Esophagus mucosa (tissue), 1 donor: ENCODE measurements around the gene PARP9. TPM values are rescaled to one million over a fixed set of nuclear protein-coding genes. Genes with fewer than 3 reads are reported as not detected.
A peak's percentile ranks its signal among the peaks of the same experiment; 100 is the strongest.
"Not testable (repeated sequence)": the region's sequence is repeated elsewhere in the genome, so short reads cannot be mapped to it uniquely, and the experiment has no call there.

Experiments used
- ATAC-seq: fragments of 200-7000 bp; cut with Tn5 transposase; one replicate; pipeline ENCODE4 v1.9.1; 2020
- total RNA-seq: library from RNA; stranded (reverse); gene quantifications from one replicate; pipeline ENCODE4 v1.2.4, GENCODE V29; 2023
- donor health status: DM: yes; HTN: yes; CAD: no.

The PARP9 gene
- total RNA-seq, 1 donor from 2014 or later, result 27.5 TPM

GRCh38 chr3:122572940-122573412 lies 8.9 kb upstream of the PARP9 start:
- peak; percentile 93 for ATAC-seq

GRCh38 chr3:122568755-122569154 lies 4.7 kb upstream of the PARP9 start:
- no peak for ATAC-seq

DNA sequence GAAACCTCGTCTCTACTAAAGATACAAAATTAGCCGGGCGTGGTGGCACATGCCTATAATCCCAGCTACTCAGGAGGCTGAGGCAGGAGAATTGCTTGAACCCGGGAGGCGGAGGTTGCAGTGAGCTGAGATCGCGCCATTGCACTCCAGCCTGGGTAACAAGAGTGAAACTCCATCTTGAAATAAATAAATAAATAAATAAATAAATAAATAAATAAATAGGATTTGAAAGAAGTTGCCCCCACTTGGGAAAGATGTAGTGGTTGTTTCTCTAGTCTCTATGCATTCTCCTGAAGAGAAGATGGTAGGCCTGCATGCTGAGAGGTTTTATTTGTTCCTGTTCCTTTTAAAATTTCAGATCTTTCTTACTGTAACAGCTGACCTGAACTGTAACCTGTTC lies 4.0 kb upstream of the PARP9 start:
- ATAC-seq, result not testable (repeated sequence)

DNA sequence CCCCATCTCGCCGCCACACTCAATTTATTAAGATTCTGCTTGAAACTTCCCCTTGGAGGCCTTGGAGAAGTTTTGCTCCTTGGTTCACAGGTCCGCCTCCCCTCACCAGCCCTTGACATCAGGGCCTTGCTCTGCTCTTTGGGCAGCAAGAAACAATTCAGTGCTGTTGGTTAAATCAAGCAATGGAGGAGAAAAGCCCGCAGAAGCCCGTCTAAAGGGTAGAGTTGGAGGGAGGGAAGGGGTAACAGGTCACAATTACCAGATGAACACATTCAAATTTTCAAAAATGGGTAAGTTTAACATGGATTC lies 429 bp downstream of the PARP9 start:
- ATAC-seq, result no peak

DNA sequence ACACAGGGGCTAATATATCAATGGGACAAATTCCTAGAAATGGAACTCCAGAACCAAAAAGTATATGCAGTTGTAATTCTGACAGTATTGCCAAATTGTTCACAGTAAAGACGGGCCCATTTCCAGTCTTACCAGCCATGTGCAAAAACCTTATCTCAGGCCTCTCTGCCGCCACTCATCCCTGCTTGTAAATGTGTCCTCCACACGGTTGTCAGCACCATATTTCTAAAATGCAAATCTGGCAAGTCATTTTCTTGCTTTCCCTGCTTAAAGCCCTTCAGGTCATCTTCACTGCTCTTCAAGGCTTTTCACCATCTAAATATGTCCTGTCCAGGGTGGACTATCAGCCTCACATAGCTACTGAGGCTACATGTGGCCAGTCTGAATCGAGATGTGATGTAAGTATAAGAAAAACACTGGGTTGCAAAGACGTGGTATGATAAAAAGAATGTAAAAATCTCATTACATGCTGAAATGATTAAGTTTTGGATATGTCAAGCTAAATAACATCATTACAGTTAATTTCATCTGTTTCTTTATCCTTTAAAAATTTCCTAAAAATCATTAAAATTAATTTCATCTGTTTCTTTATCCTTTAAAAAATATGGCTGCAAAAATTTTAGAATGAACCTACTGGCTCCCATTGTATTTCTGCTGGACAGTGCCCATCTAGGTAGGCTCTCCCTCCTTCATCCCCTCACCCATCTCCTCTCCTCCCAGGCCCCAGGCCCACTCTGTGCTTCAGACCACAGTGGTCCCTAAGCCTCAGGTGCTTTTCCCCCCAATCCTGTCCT lies 980 bp downstream of the PARP9 start:
- ATAC-seq, result no peak

DNA sequence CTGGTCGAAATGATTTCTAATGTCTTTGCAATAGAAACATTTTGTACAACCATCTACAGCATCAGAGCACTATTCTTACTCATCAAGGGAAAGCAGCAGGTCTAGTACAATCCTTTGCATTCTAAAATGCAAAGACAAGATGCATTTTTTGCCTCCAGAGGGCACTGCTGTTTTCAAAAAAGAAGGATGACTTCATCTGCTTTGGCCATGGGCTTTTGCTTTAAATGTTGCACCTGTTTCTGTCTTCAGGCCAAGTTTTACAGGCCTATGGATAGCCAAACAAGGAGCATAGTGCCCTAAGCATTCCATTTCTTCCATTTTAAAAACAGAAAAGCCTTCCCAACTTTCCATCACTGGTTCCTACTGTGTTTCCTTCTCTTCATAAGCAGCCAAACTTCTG lies 3.4 kb downstream of the PARP9 start:
- no peak for ATAC-seq

DNA sequence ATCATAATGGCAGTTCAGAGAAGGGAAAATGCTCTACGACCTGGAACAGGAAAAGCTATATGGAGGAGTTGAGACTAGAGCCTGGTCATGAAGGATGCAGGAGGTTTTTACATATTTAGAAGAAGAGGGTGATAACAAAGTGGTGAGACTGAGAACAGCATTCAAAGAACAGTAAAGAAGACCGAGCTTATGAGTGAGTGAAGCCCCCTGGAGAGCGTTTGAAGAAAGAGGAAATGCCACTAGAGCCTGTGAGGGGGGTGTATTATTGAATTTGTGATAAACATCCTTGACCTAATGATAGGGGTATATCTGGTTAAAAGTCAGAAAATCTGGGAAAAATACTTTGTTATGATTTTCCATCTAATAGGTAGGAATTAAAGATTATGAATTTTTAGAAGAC lies 4.2 kb downstream of the PARP9 start:
- no peak for ATAC-seq

- no peak for ATAC-seq
Measured at GRCh38 chr3:122558605-122559004, 5.5 kb downstream of the PARP9 start.

DNA sequence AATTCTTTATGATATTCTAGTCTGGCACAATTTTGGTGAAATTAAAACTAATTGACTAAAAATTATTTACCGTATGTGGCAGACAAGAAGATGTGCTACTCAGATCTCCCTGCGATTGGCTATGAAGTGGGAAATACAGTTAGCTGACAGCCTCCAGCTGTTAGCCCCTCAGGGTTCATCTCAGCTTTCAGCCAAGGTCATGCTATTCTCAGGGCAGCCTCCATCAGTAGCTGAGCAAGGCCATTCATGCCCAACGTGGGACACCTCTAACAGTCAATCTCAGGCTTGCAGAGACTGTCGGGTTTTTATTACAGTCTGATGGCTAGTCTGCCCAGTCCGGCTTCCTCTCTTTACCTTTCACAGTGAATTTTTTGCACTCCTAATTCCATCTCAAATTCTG lies 6.7 kb downstream of the PARP9 start:
- no peak for ATAC-seq

- ATAC-seq, result no peak
Measured at GRCh38 chr3:122555275-122556071, 8.6 kb downstream of the PARP9 start.

DNA sequence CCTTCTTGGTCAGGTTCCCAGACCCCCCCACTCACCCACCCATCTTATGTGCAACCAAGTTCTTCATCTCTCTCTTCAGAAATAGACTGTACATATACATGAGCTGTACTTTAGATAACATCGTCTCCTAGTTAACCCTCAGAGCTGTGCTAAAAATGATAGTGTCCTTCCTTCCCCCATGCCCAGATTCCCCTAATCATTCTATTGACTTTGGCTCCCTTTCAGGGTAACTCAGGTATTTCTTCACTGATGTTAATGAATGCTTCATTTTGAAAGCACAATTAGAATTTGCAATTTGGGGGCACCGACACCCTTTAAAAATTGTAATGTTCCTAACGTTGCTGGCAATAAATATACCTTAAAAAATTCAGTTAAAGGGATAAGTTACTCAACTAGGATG lies 10.9 kb downstream of the PARP9 start:
- ATAC-seq, result no peak

DNA sequence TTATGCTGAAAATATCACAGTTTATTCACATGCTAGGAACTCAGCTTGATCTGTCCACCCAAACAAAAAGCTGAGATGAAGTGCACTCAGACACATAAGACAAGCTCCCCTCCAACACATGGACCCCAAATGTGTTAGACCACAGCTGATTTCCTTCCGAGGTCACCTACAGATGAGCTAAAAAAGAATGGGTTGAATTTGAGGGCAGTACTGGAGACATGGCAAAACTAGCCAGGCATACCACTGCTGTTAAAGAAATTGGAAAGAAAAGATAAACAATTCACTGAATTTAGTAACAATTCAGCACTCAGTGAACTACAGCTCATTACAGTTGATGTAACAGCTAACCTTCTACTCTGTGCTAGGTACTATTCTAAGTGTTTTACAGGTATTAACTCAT lies 15.5 kb downstream of the PARP9 start:
- ATAC-seq, result no peak

- no peak for ATAC-seq
Measured at GRCh38 chr3:122548076-122548475, 16.0 kb downstream of the PARP9 start.

- ATAC-seq, result no peak
Measured at GRCh38 chr3:122546151-122546550, 17.9 kb downstream of the PARP9 start.

- ATAC-seq, result no peak
Measured at GRCh38 chr3:122538956-122539490, 25.1 kb downstream of the PARP9 start.

- ATAC-seq, result no peak
Measured at GRCh38 chr3:122536632-122537001, 27.5 kb downstream of the PARP9 start.

- no peak for ATAC-seq
Measured at GRCh38 chr3:122535964-122536631, 28.0 kb downstream of the PARP9 start.

- peak; percentile 99 for ATAC-seq
Measured at GRCh38 chr3:122533931-122534334, 30.2 kb downstream of the PARP9 start.

- ATAC-seq, result no peak
Measured at GRCh38 chr3:122533480-122533879, 30.6 kb downstream of the PARP9 start.

- no peak for ATAC-seq
Measured at GRCh38 chr3:122530164-122530563, 33.9 kb downstream of the PARP9 start.

GRCh38 chr3:122523317-122523716 lies 40.8 kb downstream of the PARP9 start:
- ATAC-seq, result no peak

DNA sequence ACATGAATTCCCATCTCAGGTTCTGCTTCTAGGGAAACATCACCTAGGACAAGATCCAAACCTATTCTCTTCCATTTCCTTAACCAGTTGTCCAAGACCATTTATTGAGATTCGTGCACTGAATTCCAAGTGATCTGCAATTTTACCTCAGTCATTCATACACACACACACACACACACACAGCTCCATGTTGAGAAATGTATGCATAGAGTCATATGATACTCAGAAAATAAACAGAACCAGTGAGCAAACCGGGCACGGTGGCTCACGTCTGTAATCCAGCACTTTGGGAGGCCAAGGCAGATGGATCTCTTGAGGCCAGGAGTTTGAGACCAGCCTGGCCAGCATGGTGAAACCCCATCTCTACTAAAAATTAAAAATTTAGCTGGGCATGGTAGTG lies 43.2 kb downstream of the PARP9 start:
- ATAC-seq, result no peak

DNA sequence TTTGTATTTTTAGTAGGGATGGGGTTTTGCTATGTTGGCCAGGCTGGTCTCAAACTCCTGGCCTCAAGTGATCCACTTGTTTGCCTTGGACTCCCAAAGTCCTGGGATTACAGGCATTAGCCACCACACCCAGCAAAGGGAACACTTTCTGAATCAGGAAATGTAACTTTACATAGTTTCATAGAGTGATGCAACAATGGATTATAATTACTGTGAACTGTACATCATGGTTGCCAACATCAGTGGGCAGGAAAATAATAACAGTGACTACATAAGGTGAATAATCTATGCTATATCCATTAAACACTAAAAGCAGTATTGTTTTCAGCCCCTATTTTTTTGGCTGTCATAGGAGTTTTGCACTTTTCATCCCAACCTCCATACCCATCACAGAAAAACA lies 44.4 kb downstream of the PARP9 start:
- ATAC-seq, result peak; percentile 88
